Upper lobe of right lung (tissue), 1 donor: ENCODE results near the gene GBF1. TPM values are rescaled to one million over a fixed set of nuclear protein-coding genes. Genes with fewer than 3 reads are reported as not detected.
A peak's percentile ranks its signal among the peaks of the same experiment; 100 is the strongest.

ENCODE experiments used
- ATAC-seq: fragments of 200-7000 bp; cut with Tn5 transposase; one replicate; pipeline ENCODE4 v1.9.1; 2020; ENCODE audit warnings: mild to moderate bottlenecking, moderate library complexity
- DNase-seq: peaks from one replicate; pipeline ENCODE4 v3.0.0-alpha.2; 2020
- H3K27ac ChIP-seq: fragments of 200-600 bp; one replicate; pipeline ENCODE4 v1.8.0; 2022
- H3K27me3 ChIP-seq: fragments of 200-600 bp; one replicate; pipeline ENCODE4 v1.8.0; 2022; ENCODE audit warnings: mild to moderate bottlenecking
- H3K36me3 ChIP-seq: fragments of 200-600 bp; one replicate; pipeline ENCODE4 v1.8.0; 2022
- H3K4me1 ChIP-seq: fragments of 200-600 bp; one replicate; pipeline ENCODE4 v1.8.0; 2022
- H3K4me3 ChIP-seq: fragments of 200-600 bp; one replicate; pipeline ENCODE4 v1.8.0; 2022; ENCODE audit warnings: mild to moderate bottlenecking
- H3K9me3 ChIP-seq: fragments of 200-600 bp; one replicate; pipeline ENCODE4 v1.8.0; 2022
- intact Hi-C: fragments of 100-400 bp; cut with DNase I; formaldehyde crosslinking; loops from one replicate; pipeline ENCODE4 v1.11.0; 2022
- total RNA-seq: library from RNA; stranded (reverse); fragmentation: NEBNext Ultra II Directional; extraction: Animal tissue kit (Norgen Biotek cat#: 25700); gene quantifications from one replicate; pipeline ENCODE4 v1.2.1, GENCODE V29; 2021
- TF ChIP-seq, protein P1 (sequence below): fragments of 200-600 bp; IDR thresholded peaks from one replicate; pipeline ENCODE4 v1.8.0; 2022; ENCODE audit warnings: antibody characterized with exemption
- donor health status: DM: no; HTN: yes; CAD: no; lungs with severe emphysema.

The GBF1 gene
- total RNA-seq, 1 donor from 2014 or later, result 38.5 TPM

DNA sequence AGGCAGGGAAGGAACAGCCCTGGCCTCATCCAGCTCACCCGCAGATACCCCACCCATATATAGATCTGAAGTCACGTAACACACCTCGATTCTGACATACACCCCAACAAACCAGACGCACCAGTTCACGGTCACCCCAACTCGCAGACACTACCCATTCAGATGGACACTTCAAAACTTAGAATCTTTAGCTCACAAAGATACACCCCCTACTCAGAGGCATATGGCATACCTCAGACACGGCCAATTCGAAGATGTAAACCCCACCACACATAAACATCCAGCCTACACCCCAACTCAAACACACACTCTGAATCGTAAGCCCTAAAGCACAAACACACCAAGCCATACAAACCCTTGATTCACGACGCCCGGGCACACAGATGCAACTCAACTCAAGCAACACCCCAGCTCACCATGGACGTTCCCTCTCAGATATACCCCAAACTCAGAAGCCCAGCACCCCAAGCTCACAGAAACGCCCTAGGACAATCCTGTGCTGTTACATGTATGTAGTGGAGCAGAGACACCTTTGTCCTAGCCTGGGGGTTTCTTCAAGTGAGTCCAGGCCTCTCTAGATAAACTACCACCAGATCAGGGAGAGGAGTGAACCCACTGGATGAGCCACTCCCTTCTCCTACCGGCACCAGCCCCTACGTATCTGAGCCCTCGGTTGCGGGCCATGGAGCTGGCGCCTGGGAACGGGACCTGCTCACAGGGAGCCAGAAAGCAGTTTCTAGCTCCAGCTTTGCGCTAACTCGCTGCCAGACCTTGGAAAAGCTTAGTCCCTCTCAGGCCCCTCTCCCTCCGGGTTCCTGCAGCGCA, 164.5 kb downstream of the GBF1 start:
- no peak overlapping the region for H3K27ac ChIP-seq
- no peak for DNase-seq
- TF ChIP-seq, protein P1, sequence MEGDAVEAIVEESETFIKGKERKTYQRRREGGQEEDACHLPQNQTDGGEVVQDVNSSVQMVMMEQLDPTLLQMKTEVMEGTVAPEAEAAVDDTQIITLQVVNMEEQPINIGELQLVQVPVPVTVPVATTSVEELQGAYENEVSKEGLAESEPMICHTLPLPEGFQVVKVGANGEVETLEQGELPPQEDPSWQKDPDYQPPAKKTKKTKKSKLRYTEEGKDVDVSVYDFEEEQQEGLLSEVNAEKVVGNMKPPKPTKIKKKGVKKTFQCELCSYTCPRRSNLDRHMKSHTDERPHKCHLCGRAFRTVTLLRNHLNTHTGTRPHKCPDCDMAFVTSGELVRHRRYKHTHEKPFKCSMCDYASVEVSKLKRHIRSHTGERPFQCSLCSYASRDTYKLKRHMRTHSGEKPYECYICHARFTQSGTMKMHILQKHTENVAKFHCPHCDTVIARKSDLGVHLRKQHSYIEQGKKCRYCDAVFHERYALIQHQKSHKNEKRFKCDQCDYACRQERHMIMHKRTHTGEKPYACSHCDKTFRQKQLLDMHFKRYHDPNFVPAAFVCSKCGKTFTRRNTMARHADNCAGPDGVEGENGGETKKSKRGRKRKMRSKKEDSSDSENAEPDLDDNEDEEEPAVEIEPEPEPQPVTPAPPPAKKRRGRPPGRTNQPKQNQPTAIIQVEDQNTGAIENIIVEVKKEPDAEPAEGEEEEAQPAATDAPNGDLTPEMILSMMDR, result no peak
- H3K27me3 ChIP-seq, result peaks cover 69% of the 10 kb centered on the region
- peak overlapping the region; percentile 29 for H3K4me3 ChIP-seq
- no peaks in the 10 kb centered on the region for H3K36me3 ChIP-seq
- ATAC-seq, result no peak
- H3K4me1 ChIP-seq, result peaks cover 15% of the 10 kb centered on the region
- no peaks in the 10 kb centered on the region for H3K9me3 ChIP-seq
- intact Hi-C loops, result no loop called here

DNA sequence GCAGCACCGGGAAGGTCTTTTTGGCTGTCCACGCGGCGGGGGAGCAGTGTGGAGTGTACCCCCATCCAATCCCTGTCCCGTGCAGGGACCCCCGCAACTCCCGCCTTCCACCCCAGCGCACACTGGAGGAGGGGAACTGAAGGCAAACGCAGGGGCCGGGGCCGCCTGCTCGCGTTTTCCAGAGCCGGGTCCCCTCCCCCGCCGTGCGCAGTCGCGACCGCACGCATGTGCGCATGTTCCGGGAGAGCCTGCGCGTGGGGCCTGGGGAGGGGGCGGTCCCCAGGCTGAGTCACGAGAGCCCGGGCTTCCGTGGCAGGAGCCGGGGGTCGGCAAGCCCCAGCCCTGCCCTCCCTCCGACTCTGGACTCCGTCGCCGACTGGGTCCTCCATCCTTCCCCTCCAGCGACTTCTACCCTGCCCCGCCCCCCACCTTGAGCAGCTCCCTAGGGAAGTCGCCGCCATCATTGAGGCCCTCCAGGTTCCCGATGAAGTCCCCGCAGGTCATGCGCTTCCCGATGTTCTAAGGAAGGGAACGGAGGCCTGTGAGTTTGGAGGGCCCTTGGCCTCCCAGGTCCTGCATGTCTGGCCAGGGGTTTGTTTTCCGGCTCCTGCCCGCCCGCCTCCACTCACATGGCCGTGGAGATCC, 165.2 kb downstream of the GBF1 start:
- ATAC-seq, result no peak
- intact Hi-C loops, result no loop called here
- Histone ChIP-seq H3K27me3 (peaks cover 73% of the 10 kb centered on the region), H3K9me3 (no peaks in the 10 kb centered on the region), H3K36me3 (no peaks in the 10 kb centered on the region), H3K4me1 (peaks cover 15% of the 10 kb centered on the region), H3K27ac (no peak overlapping the region), H3K4me3 (peak overlapping the region; percentile 28)
- DNase-seq, result peak; percentile 61
- TF ChIP-seq, protein P1, result no peak

DNA sequence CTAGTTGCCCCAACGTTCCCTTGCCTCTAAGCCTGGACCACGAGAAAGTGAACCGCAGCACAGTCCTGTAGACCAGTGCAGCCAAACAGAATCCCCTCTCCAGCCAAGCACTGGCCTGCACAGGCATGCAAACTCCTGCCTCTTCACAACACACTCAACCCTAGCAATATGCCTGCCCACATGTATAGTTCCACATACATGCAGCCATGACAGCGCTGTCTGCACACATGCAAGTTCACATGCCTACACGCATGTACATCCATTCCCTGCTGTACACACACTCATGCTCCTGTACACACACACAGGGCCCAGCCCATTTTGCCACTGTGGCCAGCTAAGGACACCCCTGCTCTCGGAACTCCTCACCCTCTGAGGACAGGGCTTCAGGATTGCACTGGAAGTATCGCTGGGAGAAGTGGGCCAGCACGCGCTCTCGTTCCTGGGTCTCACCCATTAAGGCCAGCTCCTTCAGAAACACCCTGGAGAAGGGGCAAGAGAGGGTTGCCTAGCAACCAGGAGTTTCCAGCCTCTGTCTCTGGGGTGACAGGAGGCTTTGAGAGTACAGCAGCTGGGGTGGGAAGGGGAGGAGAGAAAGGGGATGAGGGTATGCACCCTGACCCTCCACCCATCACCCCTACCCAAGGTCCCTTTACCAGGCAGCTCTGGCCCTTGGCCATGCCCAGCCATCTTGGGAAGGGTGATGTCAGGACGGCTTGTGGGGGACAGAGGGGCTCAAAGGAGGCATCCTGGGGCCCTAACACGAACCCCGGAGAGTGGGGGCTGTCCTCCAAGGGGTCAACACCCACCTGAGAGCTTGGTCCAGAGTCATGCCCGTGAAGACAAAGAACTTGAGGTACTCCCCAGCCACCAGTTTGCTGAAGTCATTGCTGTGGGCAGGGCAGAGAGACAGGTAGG, 166.3 kb downstream of the GBF1 start:
- intact Hi-C loops, result no loop called here
- ATAC-seq (no peak), DNase-seq (peak; percentile 52)
- Histone ChIP-seq H3K27me3 (peaks cover 79% of the 10 kb centered on the region), H3K4me3 (no peak overlapping the region), H3K27ac (no peak overlapping the region), H3K4me1 (peaks cover 15% of the 10 kb centered on the region), H3K36me3 (no peaks in the 10 kb centered on the region), H3K9me3 (no peaks in the 10 kb centered on the region)
- TF ChIP-seq, protein P1, result no peak

DNA sequence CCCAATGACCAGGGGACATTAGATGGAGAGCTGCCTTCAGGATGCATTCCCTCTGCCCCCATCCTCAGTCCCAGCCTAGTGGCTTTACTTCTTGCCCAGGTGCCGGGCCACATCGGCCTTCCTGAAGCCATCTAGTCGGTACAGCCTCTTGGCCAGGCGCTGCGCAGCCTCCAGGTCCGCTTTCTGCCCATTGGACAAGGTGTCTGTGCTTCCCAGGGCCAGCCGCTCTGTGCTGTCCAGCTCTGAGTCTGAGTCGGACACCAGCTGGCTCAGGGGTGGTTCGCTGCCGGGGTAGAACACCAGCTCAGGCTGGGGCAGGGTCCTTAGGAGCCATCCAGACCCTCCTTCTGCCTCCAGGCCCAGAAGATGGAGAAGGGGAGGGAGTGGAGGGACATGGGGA, 167.0 kb downstream of the GBF1 start:
- no peaks in the 10 kb centered on the region for H3K36me3 ChIP-seq
- no peak overlapping the region for H3K4me3 ChIP-seq
- ATAC-seq (no peak), DNase-seq (peak; percentile 48)
- TF ChIP-seq, protein P1, result no peak
- peaks cover 84% of the 10 kb centered on the region for H3K27me3 ChIP-seq
- no peaks in the 10 kb centered on the region for H3K9me3 ChIP-seq
- intact Hi-C loops, result no loop called here
- no peak overlapping the region for H3K27ac ChIP-seq
- peaks cover 15% of the 10 kb centered on the region for H3K4me1 ChIP-seq

DNA sequence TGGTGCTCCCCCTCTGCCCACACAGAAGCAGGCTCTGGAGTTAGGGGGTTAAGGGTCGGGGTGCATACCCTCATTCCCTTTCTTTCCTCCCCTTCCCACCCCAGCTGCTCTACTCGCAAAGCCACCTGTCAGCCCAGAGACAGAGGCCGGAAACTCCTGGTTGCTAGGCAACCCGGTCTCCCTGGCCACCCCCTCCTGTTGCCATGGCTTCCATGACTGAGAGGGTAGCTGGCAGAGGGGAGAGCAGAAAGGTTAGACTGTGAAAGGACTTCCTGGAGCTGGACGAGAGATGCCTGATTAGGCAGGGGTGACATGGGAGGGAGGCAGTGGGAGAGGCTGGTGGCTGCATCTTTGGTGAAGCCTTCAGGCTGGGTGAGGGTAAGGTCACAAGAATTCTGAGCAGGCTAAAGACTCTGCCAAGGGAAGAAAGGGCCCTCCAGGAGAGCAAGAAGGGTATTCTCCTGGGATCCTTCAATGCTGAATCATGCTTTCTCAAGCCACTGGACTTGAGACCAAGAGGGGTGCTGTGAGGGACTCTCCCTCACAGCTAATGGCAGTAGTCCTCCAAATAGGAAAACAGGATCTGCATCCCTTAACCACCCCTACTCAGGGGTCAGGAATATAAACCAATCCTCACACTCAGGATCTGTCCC, 167.8 kb downstream of the GBF1 start:
- Histone ChIP-seq H3K27ac (no peak overlapping the region), H3K4me1 (peaks cover 15% of the 10 kb centered on the region), H3K9me3 (no peaks in the 10 kb centered on the region), H3K4me3 (no peak overlapping the region), H3K27me3 (peaks cover 82% of the 10 kb centered on the region), H3K36me3 (no peaks in the 10 kb centered on the region)
- TF ChIP-seq, protein P1, result no peak
- intact Hi-C loops, result no loop called here
- DNase-seq (no peak), ATAC-seq (no peak)
